ENCODE results near the gene PLP2.
A peak's percentile ranks its signal among the peaks of the same experiment; 100 is the strongest.

The PLP2 gene

DNA sequence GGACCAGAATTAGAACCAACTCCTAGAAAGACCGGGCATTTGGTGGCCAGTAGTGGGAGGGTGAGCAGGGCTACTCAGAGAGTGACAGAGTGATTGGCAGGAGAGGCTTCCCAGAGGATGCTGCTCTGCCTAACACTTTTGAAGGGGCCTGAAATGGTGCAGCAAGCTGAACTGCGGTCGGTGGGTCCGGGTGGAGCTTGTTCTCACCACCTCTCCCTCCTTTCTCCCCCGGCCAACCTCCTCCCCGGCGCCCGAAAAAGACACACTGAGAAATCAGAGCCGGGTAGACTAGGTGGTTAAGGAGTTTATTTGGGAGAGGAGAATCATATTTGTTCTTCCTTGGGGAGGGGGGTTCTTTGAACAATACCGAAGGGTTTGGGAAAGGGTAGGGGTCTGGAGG is 15.8 kb downstream of the PLP2 start:
- DNase-seq: no peak

DNA sequence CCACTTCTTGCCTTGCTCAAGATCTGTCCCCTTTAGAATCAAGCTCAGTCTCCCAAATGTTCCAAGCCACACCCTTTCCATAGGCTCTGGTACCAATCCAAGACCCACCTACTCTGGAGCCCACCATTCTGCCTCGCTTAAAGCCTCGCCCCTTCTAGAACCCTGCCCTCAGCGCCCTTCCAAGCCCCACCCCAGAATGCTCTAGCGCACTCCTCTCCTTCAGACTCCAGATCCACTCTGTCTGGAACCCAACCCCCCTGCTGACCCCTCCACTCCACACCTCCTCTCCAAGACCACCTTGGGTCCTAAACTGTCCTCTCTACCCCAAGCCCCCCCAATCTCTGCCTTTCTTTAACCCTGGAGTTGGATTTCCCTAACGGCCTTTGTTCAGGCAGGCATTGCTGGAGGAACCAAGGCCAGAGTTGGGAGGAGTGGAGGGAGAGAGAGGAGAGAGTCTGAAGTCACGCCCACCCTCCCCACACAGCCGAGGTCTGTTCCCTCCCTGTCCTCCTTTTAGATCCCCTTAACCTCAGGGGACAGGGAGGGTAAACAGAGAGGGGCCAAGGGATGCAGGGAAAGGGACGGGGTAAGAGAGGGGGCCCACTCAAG is 16.9 kb downstream of the PLP2 start:
- DNase-seq: no peak

DNA sequence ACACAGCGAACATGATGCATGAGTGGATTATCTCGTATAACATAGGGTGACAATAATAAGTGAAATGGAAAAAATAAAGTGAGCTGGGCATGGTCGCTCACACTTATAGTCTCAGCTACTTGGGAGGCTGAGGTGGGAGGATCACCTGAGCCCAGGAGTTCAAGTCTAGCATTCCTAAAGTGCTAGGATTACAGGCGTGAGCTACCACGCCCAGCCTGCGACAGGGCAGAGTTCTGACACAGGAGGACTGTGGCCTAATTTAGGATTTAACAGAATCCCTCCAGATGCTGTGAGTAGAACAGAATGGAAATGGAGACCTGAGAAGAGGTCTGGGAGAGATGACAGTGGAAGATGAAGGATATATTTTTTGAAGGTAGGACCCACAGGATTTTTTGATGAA is 17.9 kb downstream of the PLP2 start:
- DNase-seq: no peak

DNA sequence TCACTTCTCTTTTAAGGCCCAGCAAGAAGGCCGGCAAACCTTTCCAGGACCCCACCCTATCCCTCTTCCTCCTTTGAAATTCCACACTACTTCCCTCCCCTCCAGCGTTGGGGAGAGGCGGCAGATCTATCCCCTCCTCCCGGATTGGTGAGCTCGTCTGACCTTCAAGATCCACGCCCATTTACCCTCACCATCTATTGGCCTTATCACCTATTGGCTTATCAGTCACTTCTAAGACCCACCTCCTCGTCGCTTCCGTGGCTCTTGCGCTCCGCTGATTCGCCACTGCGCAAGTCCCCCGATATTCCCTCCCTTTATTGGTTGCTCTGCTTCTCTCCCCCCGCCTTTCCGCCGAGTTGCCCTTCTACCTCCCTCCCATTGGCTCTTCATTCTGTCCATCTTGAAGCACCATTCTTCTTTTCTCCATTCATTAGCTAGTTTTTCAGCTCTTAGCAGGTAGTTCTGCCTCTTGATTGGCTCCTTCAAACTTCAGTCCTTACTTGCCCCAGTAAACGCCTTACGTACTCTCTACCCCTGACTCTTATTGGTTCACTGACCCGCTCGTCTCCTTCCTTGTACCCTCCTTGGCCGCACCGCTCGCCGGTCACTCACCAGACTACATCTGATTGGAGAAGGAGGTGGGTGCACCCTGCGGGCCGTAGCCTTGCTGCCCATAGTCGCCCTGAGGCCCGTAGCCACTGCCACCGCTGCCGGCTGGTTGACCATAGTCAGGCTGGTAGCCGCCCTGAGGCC is 19.3 kb downstream of the PLP2 start:
- peak; percentile 72 for DNase-seq

DNA sequence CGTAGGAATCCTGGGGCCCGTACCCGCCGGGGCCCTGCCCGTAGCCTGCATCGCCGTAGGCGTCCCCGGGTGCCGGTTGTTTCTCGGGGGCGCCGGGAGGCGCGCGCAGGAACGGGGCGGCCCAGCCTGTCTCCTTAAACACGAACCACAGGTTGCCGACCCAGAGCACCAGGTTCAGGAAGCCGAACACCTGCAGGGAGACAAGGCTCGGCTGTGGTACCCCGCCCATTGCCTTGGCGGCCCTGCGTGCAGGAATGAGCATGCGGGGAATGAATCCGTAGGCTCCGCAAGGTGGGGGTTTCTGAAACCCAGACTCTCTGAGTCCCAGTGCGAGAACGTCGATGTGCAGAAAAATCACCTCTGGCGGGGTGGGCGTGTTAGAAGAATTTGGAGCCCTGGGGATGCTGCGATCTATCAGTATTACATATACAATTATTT is 19.9 kb downstream of the PLP2 start:
- DNase-seq: no peak

DNA sequence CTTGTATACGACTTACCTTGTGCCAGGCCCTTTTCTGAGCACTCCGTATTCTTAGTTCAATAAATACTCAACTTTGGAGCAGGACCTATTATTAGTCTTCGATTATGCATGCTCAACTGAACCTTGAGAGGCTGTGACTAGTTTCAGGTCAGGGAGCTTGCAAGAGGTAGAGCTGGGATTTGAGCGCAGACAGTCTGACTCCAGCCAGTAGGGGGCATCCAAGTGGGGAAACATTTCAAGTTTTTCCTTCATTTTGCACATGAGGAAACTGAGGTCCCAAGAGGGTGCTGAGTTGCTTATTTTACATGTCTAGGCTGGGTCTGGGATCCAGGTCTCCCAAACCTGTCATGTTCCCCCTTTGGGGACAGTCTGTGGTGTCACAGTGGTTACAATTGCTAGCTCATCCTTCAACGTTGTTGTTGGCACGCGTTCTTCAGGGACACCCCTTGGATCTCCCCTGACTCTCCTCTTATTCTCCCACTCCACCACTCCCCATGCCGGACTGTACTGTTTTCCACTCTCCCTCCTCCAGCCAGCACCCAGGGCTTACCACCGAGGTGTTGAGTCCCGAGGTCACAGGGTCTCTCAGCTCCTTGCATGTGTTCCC is 21.1 kb downstream of the PLP2 start:
- no peak for DNase-seq

DNA sequence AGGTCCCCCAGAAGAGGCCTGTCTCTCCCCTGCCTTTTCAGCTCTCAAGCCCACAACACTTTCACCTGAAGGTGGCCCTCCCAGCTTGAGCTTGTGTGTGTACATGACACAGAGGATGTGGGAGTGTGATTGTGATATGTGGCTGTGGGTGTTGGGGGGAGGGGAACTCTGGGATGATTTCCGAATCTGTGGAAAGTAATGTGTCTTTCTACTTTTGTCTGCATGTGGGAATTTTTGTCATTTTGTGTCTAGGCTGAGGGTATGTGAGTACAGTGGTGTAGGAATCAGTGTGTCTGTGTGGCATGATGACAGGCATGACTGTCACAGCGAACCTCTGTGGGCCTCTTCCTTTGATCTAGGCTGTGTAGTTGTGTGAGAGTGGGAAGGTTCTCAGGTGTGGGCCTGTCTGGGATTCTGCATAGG is 21.9 kb downstream of the PLP2 start:
- DNase-seq: no peak

DNA sequence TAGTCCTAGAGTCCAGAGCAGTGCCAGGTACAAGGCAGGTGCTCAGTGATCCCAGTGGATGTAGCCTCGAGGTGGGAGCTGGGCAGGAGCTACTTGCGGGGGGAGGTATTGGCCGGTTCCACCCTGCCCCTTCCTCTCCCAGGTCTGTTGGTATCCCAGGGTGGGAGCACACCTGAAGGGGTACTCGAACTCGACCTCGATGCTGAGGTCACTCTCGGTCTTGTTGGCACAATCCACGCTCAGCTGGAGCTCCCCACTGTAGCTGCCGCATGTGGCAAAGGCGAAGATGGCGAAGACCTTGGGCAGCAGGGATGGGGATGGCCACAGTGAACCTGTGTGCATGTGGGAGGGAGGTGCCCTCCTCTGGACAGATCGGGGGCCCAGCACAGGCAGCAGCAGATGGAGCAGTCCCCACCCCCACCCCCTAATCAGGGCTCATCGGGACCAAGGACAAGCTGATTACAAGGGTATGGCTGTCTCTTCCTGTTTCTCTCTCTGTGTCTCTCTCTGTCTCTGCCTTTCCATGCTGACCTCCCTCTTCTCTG is 25.9 kb downstream of the PLP2 start:
- DNase-seq: no peak

DNA sequence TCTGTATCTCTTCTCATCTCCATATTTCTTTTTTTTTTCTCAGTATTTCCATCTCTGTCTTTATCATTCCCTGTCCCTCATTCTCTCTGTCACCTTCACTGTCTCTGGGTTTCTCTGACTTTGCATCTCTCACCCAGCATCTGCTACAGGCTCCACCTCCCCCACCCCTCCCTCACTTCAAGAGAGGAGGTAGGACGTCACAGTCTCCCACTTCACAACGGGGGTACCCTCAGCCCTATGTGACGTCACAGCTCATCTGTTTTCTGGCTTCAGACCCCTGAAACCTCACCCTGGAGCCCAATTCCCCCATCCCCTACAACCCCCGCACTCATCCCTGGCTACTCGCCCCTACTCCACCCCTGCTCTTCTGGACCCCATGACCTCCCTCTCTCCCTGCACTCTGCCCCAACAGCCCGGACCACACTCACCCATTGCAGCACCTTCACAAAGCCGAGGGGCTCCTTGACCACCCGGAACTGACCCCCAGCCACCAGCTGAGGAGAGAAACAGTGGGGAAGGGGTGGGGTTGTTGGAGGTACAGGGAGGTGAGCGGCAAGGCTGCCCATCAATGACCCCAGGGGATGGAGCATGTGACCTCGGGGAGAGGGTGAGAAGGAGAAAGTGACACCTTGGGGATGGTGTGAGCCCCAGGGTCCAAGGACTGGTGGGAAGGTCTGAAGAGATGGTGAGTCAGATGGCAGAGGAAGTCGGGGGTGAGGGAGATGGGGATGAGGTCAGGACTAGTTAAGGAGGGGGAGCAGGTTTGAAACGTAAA is 27.0 kb downstream of the PLP2 start:
- no peak for DNase-seq

DNA sequence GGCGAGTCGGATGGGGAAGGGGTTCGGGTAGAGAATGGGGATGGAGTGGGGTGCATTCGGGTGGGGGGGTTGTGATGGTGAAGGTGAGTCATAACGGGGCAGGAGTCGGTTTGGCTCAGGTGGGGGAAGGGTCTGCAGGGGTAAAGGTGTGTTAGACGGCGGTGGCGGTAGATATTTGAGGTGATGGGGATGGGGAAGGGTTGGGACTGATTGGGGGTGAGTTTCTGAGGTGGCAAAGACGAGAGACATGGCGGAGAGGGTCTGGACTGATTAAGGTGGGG is 27.6 kb downstream of the PLP2 start:
- DNase-seq: no peak

DNA sequence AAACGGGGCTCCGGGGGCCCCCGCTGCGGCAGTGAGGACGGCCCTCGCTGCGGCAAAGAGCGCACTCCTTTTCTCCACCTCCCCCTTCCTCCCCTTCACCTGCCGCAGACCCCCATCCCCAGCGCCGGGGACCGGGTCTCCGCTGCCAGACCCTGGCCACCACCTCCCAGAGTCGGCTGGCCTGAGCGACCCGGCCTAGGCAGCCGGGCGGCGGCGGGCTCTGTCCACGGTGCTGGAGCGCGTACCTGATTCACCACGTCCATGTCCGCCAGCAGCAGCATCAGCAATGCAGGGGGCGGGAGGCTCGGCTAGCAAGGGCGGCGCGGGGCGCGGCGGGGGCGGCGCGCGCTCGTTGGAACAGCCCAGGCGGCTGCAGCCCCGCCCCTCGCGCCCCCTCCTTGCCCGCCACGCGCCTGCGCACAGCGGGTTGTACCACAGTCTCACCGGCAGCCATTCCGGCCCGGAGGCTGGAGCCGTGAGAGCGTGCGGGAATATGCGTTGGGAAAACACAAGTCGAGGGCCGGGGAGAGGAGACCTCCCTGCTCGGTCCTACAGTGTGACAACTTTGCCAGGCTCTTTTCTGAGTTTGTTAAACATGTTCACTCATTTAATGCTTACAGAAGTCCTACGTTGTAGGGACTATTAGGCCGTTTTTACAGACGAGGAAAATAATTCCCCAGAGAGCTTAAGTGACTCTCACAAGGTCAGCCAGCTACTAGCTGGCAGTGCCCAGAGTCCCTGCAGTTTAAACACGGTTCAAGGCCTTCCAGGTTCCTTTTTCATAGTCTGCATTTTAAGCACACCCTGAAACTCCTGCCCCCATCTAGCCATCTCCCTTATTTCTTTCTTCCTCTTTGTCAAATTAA is 28.4 kb downstream of the PLP2 start, which contains the start of gene SYP:
Gene SYP, minus strand, starts transcription at position 288 of the 866 bp plus-strand sequence. Its CDS starts 7 bp downstream, at position 281.
- DNase-seq: peak; percentile 84

DNA sequence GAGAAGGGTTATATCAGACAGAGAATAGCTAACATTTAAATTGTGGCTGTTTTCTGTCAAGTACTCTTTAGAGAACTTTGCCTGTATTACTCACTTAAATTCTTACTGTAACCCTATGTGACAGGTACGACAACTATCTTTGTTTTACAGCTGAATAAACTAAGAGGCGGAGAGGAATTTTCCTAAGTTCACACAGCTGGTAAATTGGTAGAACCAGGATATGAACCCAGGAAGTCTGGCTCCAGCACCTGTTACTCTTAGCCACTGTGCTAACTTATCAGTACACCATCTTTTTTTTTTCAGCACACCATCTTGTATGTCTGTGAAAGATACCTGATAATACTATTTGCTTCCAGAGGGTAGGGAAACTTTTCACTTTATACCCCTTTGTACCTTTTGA is 30.3 kb downstream of the PLP2 start:
- no peak for DNase-seq

DNA sequence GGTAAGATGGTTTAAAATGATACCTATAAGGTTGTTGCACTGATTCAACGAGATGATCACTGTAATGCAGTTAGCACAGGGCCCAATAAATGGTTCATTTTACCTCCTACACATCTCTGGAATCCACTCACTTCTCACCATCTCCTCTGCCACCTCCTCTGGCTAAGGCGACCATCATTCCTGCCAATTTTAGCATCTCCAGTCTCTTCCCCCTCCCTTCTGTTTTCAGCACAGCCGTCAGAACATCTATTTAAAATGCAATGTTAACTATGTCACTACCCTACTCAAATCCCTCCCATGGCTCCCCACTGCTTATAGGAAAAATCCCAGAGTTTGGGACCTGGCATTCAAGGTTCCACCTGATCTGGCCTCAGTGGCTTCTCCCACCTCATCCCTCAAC is 31.8 kb downstream of the PLP2 start:
- DNase-seq: no peak

DNA sequence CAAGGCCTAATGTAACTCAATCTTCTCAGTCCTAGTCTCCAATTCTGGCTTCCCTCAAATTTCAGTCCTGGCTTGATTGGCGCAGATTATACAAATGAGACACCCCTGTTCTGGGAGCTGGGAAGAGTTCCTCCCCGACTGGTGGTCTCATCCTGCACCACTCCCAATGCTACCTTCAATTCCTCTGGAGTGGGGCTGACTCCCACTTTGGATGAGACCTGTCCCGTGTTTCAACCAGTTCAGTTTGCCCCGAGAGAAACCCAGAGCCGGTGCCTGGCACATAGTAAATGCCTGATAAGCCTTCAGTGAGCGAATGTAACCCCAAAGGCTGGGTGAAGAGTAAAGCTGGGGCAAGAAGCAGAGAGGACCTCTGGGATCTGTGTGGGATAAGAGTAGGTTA is 32.3 kb downstream of the PLP2 start:
- no peak for DNase-seq

DNA sequence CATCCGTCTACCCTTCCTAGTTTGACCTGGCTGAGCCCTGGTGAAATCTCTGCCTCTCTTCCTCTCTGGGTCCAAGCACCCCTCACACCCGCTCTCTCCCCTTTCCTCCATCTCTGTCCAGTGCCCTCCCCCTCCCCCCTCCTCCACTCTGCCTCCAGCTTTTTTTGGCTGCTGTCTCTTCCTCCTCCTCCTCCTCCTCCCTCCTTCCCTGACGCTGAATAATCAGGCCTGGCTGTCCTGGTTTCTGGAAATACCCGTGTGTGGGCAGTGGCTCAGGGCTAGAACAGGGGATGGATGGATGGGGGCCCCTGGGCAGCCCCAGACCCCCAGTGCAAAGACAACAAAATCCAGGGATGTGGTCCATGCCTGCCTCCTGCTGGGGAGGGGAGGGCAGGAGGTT is 33.0 kb downstream of the PLP2 start:
- no peak for DNase-seq

DNA sequence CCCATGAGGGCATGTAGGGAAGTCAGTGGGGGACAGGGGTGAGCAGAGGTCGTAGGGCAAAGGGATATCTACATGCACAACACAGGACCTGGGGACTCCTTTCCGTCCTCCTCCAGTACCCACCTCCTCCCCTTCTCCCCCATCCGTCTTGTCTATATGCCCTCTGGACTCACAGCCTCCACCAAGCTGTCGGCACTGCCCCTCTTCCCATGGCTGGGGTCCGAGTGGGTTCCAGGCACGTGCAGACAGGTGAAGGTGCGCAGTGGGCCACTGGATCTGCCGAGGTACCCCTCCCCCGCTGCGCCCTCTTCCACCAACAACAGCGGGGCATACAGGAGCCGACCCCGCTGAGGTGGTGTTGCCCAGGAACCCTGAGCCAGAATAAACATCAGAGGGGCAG is 33.7 kb downstream of the PLP2 start:
- no peak for DNase-seq

DNA sequence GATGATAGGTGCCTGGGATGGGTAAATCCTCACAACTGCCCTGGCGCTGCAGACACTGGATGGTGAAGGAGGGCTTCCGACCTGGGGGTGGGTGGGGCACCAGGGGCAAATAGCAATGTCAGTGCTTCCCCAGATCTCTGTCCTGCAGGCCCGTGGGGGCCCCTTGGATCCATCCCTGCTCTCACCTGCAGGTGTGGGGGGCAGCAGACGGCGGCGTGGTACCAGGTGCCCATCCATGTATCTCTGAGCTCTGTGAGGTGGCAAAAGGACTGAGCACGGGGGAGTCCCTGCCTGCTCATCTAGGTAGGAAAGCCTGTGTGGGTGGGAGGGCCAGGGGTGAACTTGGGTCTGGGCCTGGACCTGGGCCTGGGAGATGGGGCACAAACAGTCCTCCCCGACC is 34.8 kb downstream of the PLP2 start:
- DNase-seq: no peak

DNA sequence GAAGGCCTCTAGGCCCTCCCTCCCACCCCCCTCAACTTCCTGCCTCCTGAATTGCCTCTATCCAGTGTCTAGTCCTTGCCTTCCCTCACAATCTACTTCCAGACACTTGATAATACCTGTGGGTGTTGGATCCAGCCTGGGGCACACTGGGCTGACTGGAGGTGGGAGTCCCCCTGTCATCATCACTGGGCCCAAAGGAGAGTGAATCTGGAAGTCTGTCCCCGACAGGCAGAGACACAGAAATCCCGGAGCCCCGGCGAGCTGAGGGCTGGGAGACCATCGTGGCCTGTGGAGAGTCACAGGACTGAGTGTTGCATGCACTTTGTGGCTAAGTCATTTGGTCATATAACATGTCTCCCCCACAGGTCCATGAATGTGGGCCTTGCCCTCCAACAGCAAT is 36.7 kb downstream of the PLP2 start:
- no peak for DNase-seq

DNA sequence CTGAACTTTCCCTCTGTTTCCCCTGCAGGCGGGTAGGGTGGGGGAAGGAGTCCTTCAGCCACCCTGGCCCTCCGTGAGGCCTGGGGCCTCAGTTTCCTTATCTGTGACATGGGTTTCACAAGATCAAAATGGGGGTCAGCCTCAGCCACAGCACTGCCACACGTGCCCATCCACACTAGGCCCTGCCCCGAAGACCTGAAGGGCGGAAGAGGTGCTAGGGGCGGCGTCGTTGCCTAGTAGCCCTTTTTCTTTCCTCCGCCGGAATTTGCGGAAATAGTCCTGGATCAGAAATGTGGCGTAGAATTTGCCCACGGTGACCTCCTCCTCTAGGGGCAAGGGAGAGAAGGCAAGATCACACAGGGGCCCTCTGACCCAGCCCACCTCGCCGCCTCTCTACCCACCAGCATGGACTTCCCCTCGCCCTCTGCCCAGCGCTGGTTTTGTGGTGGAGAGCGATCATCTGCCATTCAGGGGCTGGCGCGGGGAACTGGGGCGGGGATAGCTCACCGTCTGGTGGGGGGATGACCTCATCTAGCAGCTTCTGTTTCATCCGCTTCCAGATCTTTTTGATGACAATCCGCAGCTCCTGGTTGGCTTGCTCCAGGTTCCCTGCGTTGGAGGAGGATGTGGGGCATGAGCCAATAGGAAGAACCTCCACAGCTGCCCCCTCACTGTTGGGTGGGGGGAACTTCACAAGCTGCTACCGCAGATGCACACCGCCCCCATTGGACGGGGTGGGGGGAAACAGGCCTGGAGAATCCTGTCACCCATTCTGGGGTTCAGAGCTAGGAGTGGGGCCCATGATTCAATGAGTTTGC is 37.9 kb downstream of the PLP2 start:
- DNase-seq: no peak

DNA sequence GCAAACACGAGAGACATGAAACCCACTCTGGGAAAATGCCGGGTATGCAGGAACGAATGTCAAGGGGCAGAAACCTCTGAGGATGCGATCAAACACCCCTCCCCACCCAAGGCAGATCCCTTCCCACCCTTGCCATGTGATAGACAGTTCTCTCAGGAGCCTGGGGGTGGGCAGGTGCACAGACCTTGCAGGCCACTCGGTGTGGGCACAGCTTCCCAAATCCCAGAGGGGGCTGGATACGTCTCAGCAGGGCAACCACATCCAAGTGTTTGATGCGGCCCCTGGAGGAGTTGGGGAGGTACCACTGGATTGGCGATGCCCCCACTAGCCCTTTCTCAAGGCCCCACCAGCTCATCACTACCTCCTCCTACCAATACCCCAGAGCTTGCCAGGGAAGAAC is 38.7 kb downstream of the PLP2 start:
- no peak for DNase-seq

DNA sequence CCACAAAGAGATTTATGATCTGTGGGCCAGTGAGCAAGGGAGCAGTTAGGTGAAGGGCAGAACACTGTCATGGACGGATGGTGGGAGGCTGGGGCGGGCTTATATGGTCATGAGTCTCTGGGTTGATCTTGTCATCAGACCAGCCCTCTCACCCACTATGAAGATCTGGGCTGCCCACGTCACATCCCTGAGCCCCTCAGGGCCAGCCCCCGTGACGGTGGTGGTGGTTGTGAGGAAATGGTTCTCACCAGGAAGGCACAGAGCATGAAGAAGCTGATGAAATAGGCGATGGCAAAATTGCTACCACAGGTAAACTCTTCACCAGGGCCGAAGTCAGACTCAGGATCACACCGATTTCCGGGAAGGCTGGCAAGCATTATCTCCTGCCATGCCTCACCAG is 39.4 kb downstream of the PLP2 start:
- DNase-seq: no peak

DNA sequence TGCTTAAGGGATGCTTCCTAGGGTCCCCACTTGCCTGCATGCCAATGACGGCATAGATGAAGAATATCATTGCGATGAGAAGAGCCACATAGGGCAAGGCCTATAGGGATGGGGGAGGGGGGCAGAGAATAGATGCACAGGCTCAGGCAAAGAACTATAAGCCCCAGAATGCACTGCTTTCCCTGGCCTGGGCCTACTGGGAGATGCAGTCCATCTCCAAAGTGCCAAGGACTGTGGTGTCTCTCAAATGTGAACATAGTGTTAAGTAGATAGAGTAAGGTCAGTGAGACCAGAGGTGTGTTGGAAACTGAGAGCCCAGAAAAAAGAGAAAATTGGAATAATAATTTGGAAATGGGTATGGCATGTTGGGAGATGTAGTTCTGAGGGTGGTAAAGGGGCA is 40.5 kb downstream of the PLP2 start:
- no peak for DNase-seq

Measured in activated CD4-positive, alpha-beta T cell treated with anti-CD3 and anti-CD28 coated beads, Interleukin-2, amount 50 U/mL, for 1 hour (primary cell).